ENCODE measurements around the gene ZCRB1. TPM values are rescaled to one million over a fixed set of nuclear protein-coding genes. Genes with fewer than 3 reads are reported as not detected.
"Not testable (repeated sequence)": the region's sequence is repeated elsewhere in the genome, so short reads cannot be mapped to it uniquely, and the experiment has no call there.

Gene ZCRB1
- polyA plus RNA-seq, 2 of the 4 experiments (the other 2 are of a cell fraction): 62.7 to 93.0 TPM

GRCh38 chr12:42349119-42350020 lies 23.5 kb upstream of the ZCRB1 start:
- Histone ChIP-seq H3K27ac (peak overlapping the region; percentile 86 to 97), H3K4me2 (peak overlapping the region; percentile 80), H3K4me1 (peaks cover 23% of the 10 kb centered on the region), H3K4me3 (peak overlapping the region; percentile 29; the same call in 1 of the 3 replicates)
- FAIRE-seq: peak; percentile 39
- CTCF ChIA-PET: interaction anchor here (0.8 to 1.7 kb wide), 3 partner anchors 11 to 23 kb away, joined by 3 to 5 read pairs (median 4); no protein-coding TSS in a partner anchor
- 12% methylated on average over 12 of the region's 16 CpGs for WGBS (ENCODE audit: missing lambda C conversion rate)
- POLR2A ChIA-PET: interaction anchor here (0.6 kb wide), 1 partner anchor 9 kb away, joined by 3 read pairs; no protein-coding TSS in a partner anchor
- TF ChIP-seq ZNF302 (CRISPR knock-in tag; IDR thresholded peaks at IDR 0.05) (peak; percentile 85), EHF (CRISPR knock-in tag; IDR thresholded peaks at IDR 0.05) (peak; percentile 81; the same call in 1 of the 2 replicates), FOXS1 (CRISPR knock-in tag; IDR thresholded peaks at IDR 0.05) (peak; percentile 71; the same call in 1 of the 2 replicates), HOXB13 (CRISPR knock-in tag; IDR thresholded peaks at IDR 0.05; ENCODE audit: low read depth) (peak; percentile 92; the same call in 1 of the 2 replicates), FOSB (CRISPR knock-in tag; IDR thresholded peaks at IDR 0.05) (0 out of 2 replicates have a peak, but pooled peaks have one; percentile 55), ZSCAN20 (CRISPR knock-in tag; IDR thresholded peaks at IDR 0.05) (peak; percentile 89; the same call in 1 of the 2 replicates), HEYL (CRISPR knock-in tag; IDR thresholded peaks at IDR 0.05) (peak; percentile 89), HOXB5 (CRISPR knock-in tag; IDR thresholded peaks at IDR 0.05) (peak; percentile 92), ATOH8 (CRISPR knock-in tag; IDR thresholded peaks at IDR 0.05; ENCODE audit: low read depth) (0 out of 2 replicates have a peak, but pooled peaks have one; percentile 73)
- H3K9me3 ChIP-seq; DNase-seq (ENCODE audit: low read depth in 1 of 2, low spot score in 1 of 2): not testable (repeated sequence)
- peak; percentile 56 to 86; a peak in 3 of 6 replicates for ATAC-seq

GRCh38 chr12:42346403-42347002 lies 20.6 kb upstream of the ZCRB1 start:
- H3K4me1 ChIP-seq: peaks cover 30% of the 10 kb centered on the region
- H3K9me3 ChIP-seq: no peaks in the 10 kb centered on the region
- DNase-seq (ENCODE audit: low read depth in 1 of 2, low spot score in 1 of 2) (no peak), FAIRE-seq (no peak), ATAC-seq (no peak)
- H3K27ac ChIP-seq: no peak overlapping the region
- POLR2A ChIA-PET: no interaction called here
- WGBS (ENCODE audit: missing lambda C conversion rate): 95% methylated on average over 1 of the region's 1 CpG
- TF ChIP-seq FOSB (CRISPR knock-in tag; IDR thresholded peaks at IDR 0.05) (no peak), HDAC2 (IDR thresholded peaks at IDR 0.05) (no peak), MAFK (IDR thresholded peaks at IDR 0.05; ENCODE audit: partially characterized antibody) (no peak), CHD2 (IDR thresholded peaks at IDR 0.05; ENCODE audit: low read length, partially characterized antibody) (no peak)
- H3K4me2 ChIP-seq: no peak overlapping the region
- no peak overlapping the region for H3K4me3 ChIP-seq
- CTCF ChIA-PET: interaction anchor here (1.4 to 2.5 kb wide), 2 partner anchors 14 to 166 kb away, joined by 3 to 6 read pairs; no protein-coding TSS in a partner anchor

- no peak for DNase-seq (ENCODE audit: low read depth in 1 of 2, low spot score in 1 of 2)
- 62% methylated on average over 3 of the region's 3 CpGs for WGBS (ENCODE audit: missing lambda C conversion rate)
- peak; percentile 49 for FAIRE-seq
- Histone ChIP-seq H3K9me3 (no peaks in the 10 kb centered on the region), H3K27ac (no peak overlapping the region), H3K4me3 (no peak overlapping the region), H3K4me1 (peaks cover 20% of the 10 kb centered on the region), H3K4me2 (0 out of 3 replicates have a peak overlapping the region, but pooled peaks have one; percentile 4)
- POLR2A ChIA-PET: no interaction called here
- ATAC-seq: no peak
- no peak for TF ChIP-seq MAFK (IDR thresholded peaks at IDR 0.05; ENCODE audit: partially characterized antibody)
- no peak for TF ChIP-seq HDAC2 (IDR thresholded peaks at IDR 0.05)
- TF ChIP-seq KDM5A (IDR thresholded peaks at IDR 0.05): no peak
- no peak for TF ChIP-seq BCL3 (IDR thresholded peaks at IDR 0.05)
- no peak for TF ChIP-seq RFX5 (IDR thresholded peaks at IDR 0.05)
- TF ChIP-seq SMC3 (IDR thresholded peaks at IDR 0.05): no peak
- no peak for TF ChIP-seq HOXA7 (CRISPR knock-in tag; IDR thresholded peaks at IDR 0.05)
- no peak for TF ChIP-seq ZFP36 (IDR thresholded peaks at IDR 0.05; ENCODE audit: borderline replicate concordance, partially characterized antibody)
- TF ChIP-seq CBX2 (IDR thresholded peaks at IDR 0.05; ENCODE audit: borderline replicate concordance, low read depth): no peak
- TF ChIP-seq JUN (IDR thresholded peaks at IDR 0.05): no peak
- TF ChIP-seq EHF (CRISPR knock-in tag; IDR thresholded peaks at IDR 0.05): no peak
- TF ChIP-seq EHMT2 (IDR thresholded peaks at IDR 0.05; ENCODE audit: low read depth): no peak
- CTCF ChIA-PET: interaction anchor here (1.0 to 1.3 kb wide), 2 partner anchors 64 to 211 kb away, joined by 3 to 6 read pairs; no protein-coding TSS in a partner anchor
Observed at GRCh38 chr12:42343721-42344120, 17.8 kb upstream of the ZCRB1 start.

Data from A549 (cell line).